ENCODE results near the gene FAM89B. TPM values are rescaled to one million over a fixed set of nuclear protein-coding genes. Genes with fewer than 3 reads are reported as not detected.

FAM89B gene
- total and polyA plus RNA-seq, 9 donors = 1.9 to 74.0 (median 50.8) TPM

DNA sequence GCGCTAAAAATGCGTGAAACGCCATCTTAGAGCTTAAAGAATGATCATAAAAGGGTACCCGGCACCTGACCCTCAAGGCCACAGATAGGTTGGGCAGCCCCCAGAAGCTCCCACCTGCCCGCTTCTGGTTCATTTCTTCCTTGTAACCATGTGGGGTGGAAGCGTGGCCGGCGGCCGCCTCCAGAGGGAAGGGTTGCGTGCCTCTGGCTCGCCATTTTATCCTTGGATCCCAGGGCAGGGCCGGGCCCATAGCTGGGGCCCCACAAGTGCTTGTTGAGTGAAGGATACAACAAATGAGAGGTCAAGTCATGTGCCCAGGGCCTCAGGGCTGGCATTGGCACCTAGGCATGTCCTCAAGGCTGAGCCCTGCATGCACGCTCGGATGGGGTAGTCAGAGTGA, 49.1 kb downstream of the FAM89B start:
- Histone ChIP-seq H3K27ac (no peak overlapping the region), H3K36me3 (no peaks in the 10 kb centered on the region), H3K27me3 (no peaks in the 10 kb centered on the region), H3K4me1 (ENCODE audit: insufficient read depth) (peaks cover 3% of the 10 kb centered on the region), H3K4me3 (no peak overlapping the region), H3K9me3 (no peaks in the 10 kb centered on the region)
- no peak for DNase-seq
- TF ChIP-seq EP300 (IDR thresholded peaks at IDR 0.05) (no peak), POLR2A (IDR thresholded peaks at IDR 0.05) (no peak)
- TF ChIP-seq, protein P1, sequence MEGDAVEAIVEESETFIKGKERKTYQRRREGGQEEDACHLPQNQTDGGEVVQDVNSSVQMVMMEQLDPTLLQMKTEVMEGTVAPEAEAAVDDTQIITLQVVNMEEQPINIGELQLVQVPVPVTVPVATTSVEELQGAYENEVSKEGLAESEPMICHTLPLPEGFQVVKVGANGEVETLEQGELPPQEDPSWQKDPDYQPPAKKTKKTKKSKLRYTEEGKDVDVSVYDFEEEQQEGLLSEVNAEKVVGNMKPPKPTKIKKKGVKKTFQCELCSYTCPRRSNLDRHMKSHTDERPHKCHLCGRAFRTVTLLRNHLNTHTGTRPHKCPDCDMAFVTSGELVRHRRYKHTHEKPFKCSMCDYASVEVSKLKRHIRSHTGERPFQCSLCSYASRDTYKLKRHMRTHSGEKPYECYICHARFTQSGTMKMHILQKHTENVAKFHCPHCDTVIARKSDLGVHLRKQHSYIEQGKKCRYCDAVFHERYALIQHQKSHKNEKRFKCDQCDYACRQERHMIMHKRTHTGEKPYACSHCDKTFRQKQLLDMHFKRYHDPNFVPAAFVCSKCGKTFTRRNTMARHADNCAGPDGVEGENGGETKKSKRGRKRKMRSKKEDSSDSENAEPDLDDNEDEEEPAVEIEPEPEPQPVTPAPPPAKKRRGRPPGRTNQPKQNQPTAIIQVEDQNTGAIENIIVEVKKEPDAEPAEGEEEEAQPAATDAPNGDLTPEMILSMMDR (IDR thresholded peaks at IDR 0.05) = no peak
- intact Hi-C loops (cut with DNase I) = no loop called here
- WGBS, 3 donors = 91 to 94% (median 93%) methylated on average over 14 of the region's 14 CpGs

DNA sequence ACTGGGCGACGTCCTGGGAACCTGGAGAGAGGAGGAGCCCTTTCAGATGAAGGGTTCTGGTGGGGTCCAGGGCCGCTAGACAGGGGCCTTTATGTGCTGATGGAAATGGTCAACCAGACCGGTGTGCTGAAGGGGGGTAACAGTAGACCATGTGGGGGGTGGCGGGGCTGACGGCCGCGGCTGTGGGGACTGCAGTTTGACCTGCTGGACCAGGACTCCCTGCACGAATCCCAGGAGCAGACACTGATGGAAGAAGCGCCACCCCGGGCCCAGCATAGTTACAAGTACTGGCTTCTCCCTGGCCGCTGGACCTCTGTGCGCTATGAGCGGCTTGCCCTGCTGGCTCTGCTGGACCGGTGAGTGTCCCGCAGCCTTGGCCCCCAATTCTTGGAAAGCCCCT, 49.7 kb downstream of the FAM89B start:
- no peak for DNase-seq
- Histone ChIP-seq H3K27me3 (no peaks in the 10 kb centered on the region), H3K36me3 (no peaks in the 10 kb centered on the region), H3K9me3 (no peaks in the 10 kb centered on the region), H3K4me1 (ENCODE audit: insufficient read depth) (no peaks in the 10 kb centered on the region), H3K27ac (no peak overlapping the region), H3K4me3 (no peak overlapping the region)
- 88 to 93% (median 89%) methylated on average over 16 of the region's 16 CpGs for WGBS, 3 donors
- TF ChIP-seq POLR2A (IDR thresholded peaks at IDR 0.05) (no peak), EP300 (IDR thresholded peaks at IDR 0.05) (no peak)
- TF ChIP-seq, protein P1 (IDR thresholded peaks at IDR 0.05) = no peak
- intact Hi-C loops (cut with DNase I) = no loop called here

DNA sequence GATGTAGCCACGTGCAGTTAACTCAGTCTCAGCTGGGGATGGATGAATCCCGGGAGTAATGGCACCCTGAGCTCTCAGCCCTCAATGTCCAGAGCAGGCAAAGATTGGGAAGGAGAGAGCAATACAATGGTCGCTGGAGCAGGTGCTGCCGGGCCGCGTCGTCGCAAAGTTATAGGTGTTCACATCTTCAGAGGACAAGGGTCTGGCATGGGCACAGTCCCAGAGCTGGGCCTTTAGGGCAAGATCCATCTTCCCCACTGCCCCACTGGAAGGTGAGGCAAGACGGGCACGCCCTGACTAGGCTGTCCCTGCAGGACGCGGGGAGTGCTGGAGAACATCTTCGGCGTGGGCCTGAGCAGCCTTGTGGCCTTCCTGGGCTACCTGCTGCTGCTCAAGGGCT, 50.8 kb downstream of the FAM89B start:
- H3K36me3 ChIP-seq = no peaks in the 10 kb centered on the region
- intact Hi-C loops (cut with DNase I) = no loop called here
- H3K27me3 ChIP-seq = no peaks in the 10 kb centered on the region
- 88 to 91% (median 90%) methylated on average over 14 of the region's 14 CpGs for WGBS, 3 donors
- H3K4me1 ChIP-seq (ENCODE audit: insufficient read depth) = no peaks in the 10 kb centered on the region
- no peak for DNase-seq
- no peak for TF ChIP-seq EP300 (IDR thresholded peaks at IDR 0.05)
- TF ChIP-seq, protein P1 (IDR thresholded peaks at IDR 0.05) = no peak
- TF ChIP-seq POLR2A (IDR thresholded peaks at IDR 0.05) = no peak
- H3K9me3 ChIP-seq = no peaks in the 10 kb centered on the region
- H3K4me3 ChIP-seq = no peak overlapping the region
- no peak overlapping the region for H3K27ac ChIP-seq

Small RNAs within 50 kb of the gene (small RNA-seq; reads per million reads assigned to genes)
- not detected for gene AP001362.1

Other genes starting within 250 kb of the FAM89B start
- 10 to 100 TPM; 49.7 to 99.1 (median 85.4) TPM for gene DPF2, start 238.7 kb upstream of the FAM89B start, total RNA-seq
- 10 to 100 TPM; 52.0 to 78.4 TPM for gene DPF2, start 238.7 kb upstream of the FAM89B start, polyA plus RNA-seq
- under 1 TPM in 6 of 7 donors, not detected in 1; 0.11 to 0.72 (median 0.34) TPM for gene TIGD3, start 217.8 kb upstream of the FAM89B start, total RNA-seq
- under 1 TPM in 1 of 2 donors, not detected in 1; 0.31 TPM for gene TIGD3, start 217.8 kb upstream of the FAM89B start, polyA plus RNA-seq
- gene SLC25A45, start 189.9 kb upstream of the FAM89B start, total RNA-seq = 1 to 10 TPM; 3.2 to 8.7 (median 4.6) TPM
- gene SLC25A45, start 189.9 kb upstream of the FAM89B start, polyA plus RNA-seq = 1 to 10 TPM; 2.7 to 3.4 TPM
- gene FRMD8, start 185.9 kb upstream of the FAM89B start, total RNA-seq = 10 to 100 TPM; 21.2 to 41.7 (median 25.5) TPM
- gene FRMD8, start 185.9 kb upstream of the FAM89B start, polyA plus RNA-seq = 10 to 100 TPM in 1 of 2 donors, 1 to 10 TPM in 1; 4.3 to 15.8 TPM
- 100 to 1,000 TPM; 175 to 850 (median 372) TPM for gene NEAT1, start 149.7 kb upstream of the FAM89B start, total RNA-seq
- 100 to 1,000 TPM; 216 to 268 TPM for gene NEAT1, start 149.7 kb upstream of the FAM89B start, polyA plus RNA-seq
- gene MALAT1, start 73.5 kb upstream of the FAM89B start, total RNA-seq = over 10,000 TPM in 4 of 7 donors, 1,000 to 10,000 TPM in 3; 4,813 to 13,132 (median 10,519) TPM
- gene MALAT1, start 73.5 kb upstream of the FAM89B start, polyA plus RNA-seq = 100 to 1,000 TPM; 396 to 616 TPM
- gene SCYL1, start 47.5 kb upstream of the FAM89B start, total RNA-seq = 100 to 1,000 TPM in 1 of 7 donors, 10 to 100 TPM in 6; 59.0 to 118 (median 96.2) TPM
- gene SCYL1, start 47.5 kb upstream of the FAM89B start, polyA plus RNA-seq = 10 to 100 TPM; 11.7 to 71.6 TPM
- 100 to 1,000 TPM; 143 to 292 (median 198) TPM for gene LTBP3, start 14.2 kb upstream of the FAM89B start, total RNA-seq
- 100 to 1,000 TPM in 1 of 2 donors, 10 to 100 TPM in 1; 35.9 to 130 TPM for gene LTBP3, start 14.2 kb upstream of the FAM89B start, polyA plus RNA-seq
- 10 to 100 TPM; 26.6 to 59.5 (median 39.2) TPM for gene ZNRD2, start 2.1 kb upstream of the FAM89B start, total RNA-seq
- gene ZNRD2, start 2.1 kb upstream of the FAM89B start, polyA plus RNA-seq = 10 to 100 TPM in 1 of 2 donors, 1 to 10 TPM in 1; 2.3 to 61.8 TPM
- gene EHBP1L1, start 3.5 kb downstream of the FAM89B start, total RNA-seq = 10 to 100 TPM; 21.7 to 63.0 (median 40.3) TPM
- 10 to 100 TPM; 24.5 to 42.4 TPM for gene EHBP1L1, start 3.5 kb downstream of the FAM89B start, polyA plus RNA-seq
- gene KCNK7, start 23.3 kb downstream of the FAM89B start, total RNA-seq = 1 to 10 TPM in 3 of 7 donors, under 1 TPM in 4; 0.65 to 4.0 (median 0.95) TPM
- gene KCNK7, start 23.3 kb downstream of the FAM89B start, polyA plus RNA-seq = 1 to 10 TPM in 1 of 2 donors, not detected in 1; 1.5 TPM
- 10 to 100 TPM; 23.2 to 51.9 (median 46.0) TPM for gene MAP3K11, start 41.7 kb downstream of the FAM89B start, total RNA-seq
- gene MAP3K11, start 41.7 kb downstream of the FAM89B start, polyA plus RNA-seq = 10 to 100 TPM in 1 of 2 donors, 1 to 10 TPM in 1; 6.7 to 27.9 TPM
- 10 to 100 TPM; 10.6 to 42.1 (median 28.2) TPM for gene PCNX3, start 43.2 kb downstream of the FAM89B start, total RNA-seq
- gene PCNX3, start 43.2 kb downstream of the FAM89B start, polyA plus RNA-seq = 10 to 100 TPM in 1 of 2 donors, 1 to 10 TPM in 1; 3.3 to 14.8 TPM
- gene SIPA1, start 65.6 kb downstream of the FAM89B start, total RNA-seq = 10 to 100 TPM; 15.0 to 48.2 (median 42.6) TPM
- 10 to 100 TPM; 10.0 to 26.7 TPM for gene SIPA1, start 65.6 kb downstream of the FAM89B start, polyA plus RNA-seq
- gene RELA, start 90.4 kb downstream of the FAM89B start, total RNA-seq = 100 to 1,000 TPM in 1 of 7 donors, 10 to 100 TPM in 6; 50.8 to 102 (median 91.6) TPM
- gene RELA, start 90.4 kb downstream of the FAM89B start, polyA plus RNA-seq = 10 to 100 TPM; 52.0 to 55.0 TPM
- gene KAT5, start 139.7 kb downstream of the FAM89B start, total RNA-seq = 100 to 1,000 TPM in 1 of 7 donors, 10 to 100 TPM in 6; 64.5 to 110 (median 78.2) TPM
- 10 to 100 TPM; 56.1 to 67.0 TPM for gene KAT5, start 139.7 kb downstream of the FAM89B start, polyA plus RNA-seq
- gene RNASEH2C, start 148.3 kb downstream of the FAM89B start, total RNA-seq = 100 to 1,000 TPM in 1 of 7 donors, 10 to 100 TPM in 6; 42.5 to 154 (median 49.7) TPM
- 10 to 100 TPM; 17.9 to 67.2 TPM for gene RNASEH2C, start 148.3 kb downstream of the FAM89B start, polyA plus RNA-seq
- 10 to 100 TPM in 2 of 7 donors, 1 to 10 TPM in 5; 4.6 to 14.7 (median 8.6) TPM for gene AP5B1, start 208.4 kb downstream of the FAM89B start, total RNA-seq
- 1 to 10 TPM; 2.3 to 6.6 TPM for gene AP5B1, start 208.4 kb downstream of the FAM89B start, polyA plus RNA-seq
- gene OVOL1, start 214.5 kb downstream of the FAM89B start, total RNA-seq = 1 to 10 TPM in 1 of 7 donors, under 1 TPM in 2, not detected in 4; 0.24 to 3.6 (median 0.31) TPM
- not detected for gene OVOL1, start 214.5 kb downstream of the FAM89B start, polyA plus RNA-seq

All from ovary (tissue), 9 donors.